Stimulated activated CD4-positive, alpha-beta T cell treated with anti-CD3 and anti-CD28 coated beads, TNF-alpha, amount 100 ng/mL, for 48 hours (primary cell): Measurements from ENCODE around the gene PARVB.
"Not testable (repeated sequence)": the region's sequence is repeated elsewhere in the genome, so short reads cannot be mapped to it uniquely, and the experiment has no call there.

Source experiments
- DNase-seq, 3 donors: peaks; one replicate each; pipeline ENCODE4 v3.0.0-alpha.2; 2020; ENCODE audit warnings: low read depth in 3 of 3

The PARVB gene

GRCh38 chr22:44051961-44052360, 27.9 kb downstream of the PARVB start:
- DNase-seq = no peak

- DNase-seq = no peak
Measured at GRCh38 chr22:44055805-44056204, 31.7 kb downstream of the PARVB start.

GRCh38 chr22:44056649-44057048, 32.5 kb downstream of the PARVB start:
- DNase-seq = not testable (repeated sequence)

- no peak for DNase-seq
Measured at GRCh38 chr22:44057401-44057987, 33.4 kb downstream of the PARVB start.

GRCh38 chr22:44063462-44064371, 39.6 kb downstream of the PARVB start:
- no peak for DNase-seq

GRCh38 chr22:44067033-44067432, 42.9 kb downstream of the PARVB start:
- DNase-seq = no peak

- no peak for DNase-seq
Measured at GRCh38 chr22:44067901-44068300, 43.8 kb downstream of the PARVB start.

GRCh38 chr22:44068422-44069191, 44.5 kb downstream of the PARVB start:
- DNase-seq = no peak

GRCh38 chr22:44070029-44070428, 45.9 kb downstream of the PARVB start:
- DNase-seq = no peak

GRCh38 chr22:44071781-44072326, 47.8 kb downstream of the PARVB start:
- DNase-seq = no peak

- no peak for DNase-seq
Measured at GRCh38 chr22:44074337-44074984, 50.4 kb downstream of the PARVB start.

- no peak for DNase-seq
Measured at GRCh38 chr22:44075022-44075421, 50.9 kb downstream of the PARVB start.

- no peak for DNase-seq
Measured at GRCh38 chr22:44075670-44076069, 51.6 kb downstream of the PARVB start.

GRCh38 chr22:44076825-44077224, 52.7 kb downstream of the PARVB start:
- DNase-seq = no peak

- peak; percentile 35 to 56 (median 41) for DNase-seq
Measured at GRCh38 chr22:44080936-44081861, 57.1 kb downstream of the PARVB start.

- DNase-seq = no peak
Measured at GRCh38 chr22:44082801-44083200, 58.7 kb downstream of the PARVB start.

GRCh38 chr22:44084044-44084772, 60.1 kb downstream of the PARVB start:
- no peak for DNase-seq

- DNase-seq = no peak
Measured at GRCh38 chr22:44085743-44086270, 61.7 kb downstream of the PARVB start.

GRCh38 chr22:44086271-44087088, 62.4 kb downstream of the PARVB start:
- no peak for DNase-seq
